GM18951 (cell line): ENCODE data around the gene ITPKA.

Source experiments
- POLR2A ChIP-seq: IDR thresholded peaks from 4 replicates; pipeline ENCODE4 v1.6.1; 2011; ENCODE audit warnings: mild to moderate bottlenecking; ENCODE audit not compliant: insufficient read length, insufficient read depth; ENCODE audit errors: extremely low read depth
- in situ Hi-C: fragments of 300-500 bp; cut with MboI; formaldehyde crosslinking; loops from one replicate; pipeline ENCODE4 v1.12.0; 2022; ENCODE audit warnings: low sequenced_read_pairs, mixed read lengths, inconsistent platforms; ENCODE audit not compliant: unreplicated experiment

Gene ITPKA

DNA sequence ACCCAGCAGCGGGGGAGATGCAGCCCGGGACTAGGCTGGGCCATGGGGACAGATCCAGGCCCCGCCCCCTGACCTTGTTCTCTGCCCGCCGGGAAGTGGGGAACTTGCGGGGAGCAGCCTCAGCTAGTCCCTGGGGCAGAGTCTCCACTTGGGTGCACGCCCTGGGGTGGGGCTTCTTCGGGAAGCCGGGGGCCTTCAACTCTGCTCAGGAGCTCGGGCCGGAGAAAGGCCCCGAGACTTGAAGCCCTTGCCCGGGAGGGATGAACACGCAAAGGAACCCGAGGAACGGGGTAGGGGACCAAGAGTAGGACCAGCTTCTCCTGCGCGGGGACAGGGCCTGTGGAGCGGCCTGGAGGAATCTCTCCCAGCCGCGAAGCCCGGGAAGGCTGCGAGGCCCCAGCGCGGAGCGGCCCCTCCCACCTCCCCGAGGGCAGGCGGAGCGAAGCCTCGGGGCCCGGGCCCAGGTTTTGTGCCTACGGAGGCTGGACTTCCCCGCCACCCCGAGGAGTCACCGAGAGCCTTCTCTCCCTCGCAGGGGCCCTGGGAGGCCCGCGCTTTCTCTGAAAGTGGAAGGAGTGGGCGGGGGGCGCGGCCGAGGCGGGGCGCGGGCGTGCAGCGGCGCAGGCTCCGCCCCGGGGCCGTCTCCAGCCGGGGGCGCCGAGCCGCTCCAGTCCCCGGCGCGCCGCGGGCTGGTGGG lies at the start of gene ITPKA:
Gene ITPKA (plus strand): TSS at position 670 of the 697 bp plus-strand sequence. CDS start 54 bp downstream, outside the sequence.
- peak; percentile 73 for TF ChIP-seq POLR2A
- in situ Hi-C loops = no loop called here

DNA sequence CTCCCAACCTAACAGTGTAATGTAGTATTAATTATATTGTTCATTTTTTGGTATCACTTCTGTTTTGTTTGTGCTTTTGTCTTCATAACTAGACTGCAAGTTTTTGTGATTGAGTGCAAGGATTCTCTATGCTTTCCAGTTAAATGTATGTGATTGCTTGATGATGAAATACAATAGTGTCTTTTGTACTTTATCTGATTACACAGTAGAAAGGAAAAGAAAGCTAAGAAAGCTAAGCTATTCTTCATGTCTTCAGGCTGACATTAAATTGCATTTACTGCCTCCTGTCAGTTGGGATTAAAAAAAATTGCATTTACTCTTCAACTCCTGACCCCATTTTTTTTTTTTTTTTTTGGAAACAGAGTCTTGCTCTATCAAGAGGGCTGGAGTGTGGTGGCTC lies 48.3 kb upstream of the ITPKA start:
- in situ Hi-C loops = no loop called here
- TF ChIP-seq POLR2A = no peak

DNA sequence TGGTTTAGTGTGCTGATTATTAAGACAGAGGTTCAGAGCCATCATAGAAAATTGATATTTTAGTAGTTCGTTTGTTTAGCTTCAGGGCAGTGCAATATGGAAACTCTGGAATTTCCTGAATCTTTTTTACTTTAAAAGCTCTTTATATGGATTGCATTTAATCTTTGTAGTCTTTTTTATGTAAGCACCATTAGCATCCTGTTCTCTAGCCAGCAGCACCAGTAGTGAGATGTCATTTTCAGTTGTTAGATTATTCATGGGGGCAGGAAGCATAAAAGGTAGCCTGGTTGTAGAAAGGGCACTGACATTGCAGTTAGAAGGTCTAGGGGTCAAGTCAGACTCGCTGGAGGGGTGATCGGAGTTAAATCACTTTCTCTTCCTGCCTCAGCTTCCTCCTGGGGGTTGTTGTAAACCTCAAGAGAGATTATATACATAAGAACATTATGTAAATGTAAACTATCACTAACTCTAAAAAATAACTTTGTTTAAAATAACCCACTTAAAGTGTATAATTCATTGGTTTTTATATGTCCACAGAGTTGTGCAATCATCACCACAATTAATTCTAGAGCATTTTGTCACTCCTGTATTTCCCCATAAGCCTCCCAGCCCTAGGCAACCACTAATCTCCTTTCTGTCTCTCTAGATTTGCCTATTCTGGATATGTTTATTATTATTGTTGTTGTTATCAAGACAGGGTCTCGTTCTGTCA lies 31.4 kb upstream of the ITPKA start:
- in situ Hi-C loops = loop anchor here (10.0 kb wide), 1 partner anchor 353 kb away; no protein-coding TSS in a partner anchor
- TF ChIP-seq POLR2A = no peak

DNA sequence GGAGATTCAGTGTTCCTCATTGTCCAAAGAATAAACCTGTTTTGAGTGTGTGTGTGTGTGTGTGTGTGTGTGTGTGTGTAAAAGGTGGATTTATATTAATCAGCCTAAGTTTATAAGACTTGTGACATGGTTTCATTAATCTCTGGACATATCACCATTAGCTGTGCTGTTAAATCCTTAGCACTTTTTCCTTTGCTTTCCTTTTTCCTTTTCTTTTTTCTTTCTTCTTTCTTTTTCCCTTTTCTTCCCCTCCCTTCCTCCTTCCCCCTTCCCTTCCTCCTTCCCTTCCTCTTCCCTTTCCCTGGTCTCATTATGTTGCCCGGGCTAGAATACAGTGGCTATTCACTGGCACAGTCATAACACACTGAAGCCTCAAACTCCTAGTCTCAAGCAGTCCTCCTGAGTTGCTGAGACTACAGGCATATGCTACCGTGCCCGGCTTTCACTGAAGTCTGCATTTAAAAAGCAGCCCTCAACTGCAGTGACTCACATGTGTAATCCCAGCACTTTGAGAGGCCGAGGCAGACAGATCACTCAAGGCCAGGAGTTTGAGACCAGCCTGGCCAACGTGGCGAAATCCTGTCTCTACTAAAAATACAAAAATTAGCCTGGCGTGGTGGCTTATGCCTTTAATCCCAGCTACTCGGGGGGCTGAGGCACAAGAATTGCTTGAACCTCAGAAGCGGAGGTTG lies 28.6 kb upstream of the ITPKA start:
- no peak for TF ChIP-seq POLR2A
- in situ Hi-C loops = loop anchor here (10.0 kb wide), 1 partner anchor 350 kb away; no protein-coding TSS in a partner anchor

DNA sequence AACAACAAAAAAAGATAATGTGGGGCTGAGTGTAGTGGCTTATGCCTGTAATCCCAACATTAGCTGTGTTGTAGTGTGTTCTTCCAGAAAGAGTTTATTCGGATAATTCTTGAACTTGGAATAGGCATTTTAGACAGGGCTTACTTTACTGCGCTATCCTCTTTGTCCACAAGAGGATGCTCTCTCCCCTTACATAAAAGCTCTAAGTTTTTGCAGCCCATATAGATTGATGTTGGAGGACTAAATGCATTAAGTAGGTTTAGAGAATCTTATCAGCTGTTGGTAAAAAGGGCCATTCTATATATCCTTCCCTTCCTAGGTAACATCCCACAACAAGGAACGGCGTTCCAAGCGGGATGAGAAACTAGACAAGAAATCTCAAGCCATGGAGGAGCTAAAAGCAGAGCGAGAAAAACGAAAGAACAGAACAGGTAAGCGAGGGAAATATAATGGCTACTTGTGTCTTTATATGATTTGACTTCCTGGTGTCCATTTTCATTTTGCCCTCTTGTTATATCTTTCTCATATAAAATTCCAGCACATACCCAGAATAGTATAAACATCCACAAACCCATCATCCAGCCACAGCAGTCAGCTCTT lies 27.8 kb upstream of the ITPKA start:
- no peak for TF ChIP-seq POLR2A
- in situ Hi-C loops = loop anchor here (10.0 kb wide), 1 partner anchor 349 kb away; no protein-coding TSS in a partner anchor

DNA sequence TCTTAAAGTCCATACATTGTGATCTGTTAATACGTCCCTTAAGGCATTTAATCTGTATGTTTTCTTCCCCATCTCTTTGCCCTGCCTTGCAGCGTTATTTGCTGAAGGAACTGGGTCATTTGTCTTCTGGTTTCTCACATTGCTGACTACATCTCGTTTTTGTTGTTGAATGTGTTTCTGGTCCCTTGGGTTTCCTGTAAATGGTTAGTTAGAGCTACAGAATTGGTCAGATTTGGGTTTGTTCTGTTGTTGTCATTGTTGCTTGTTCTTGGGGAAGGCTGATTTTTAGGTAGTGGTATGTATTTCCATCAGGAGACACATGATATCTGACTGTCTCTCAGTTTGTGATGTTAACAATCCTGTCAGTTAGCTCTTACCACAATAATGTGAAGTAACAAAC lies 27.0 kb upstream of the ITPKA start:
- in situ Hi-C loops = loop anchor here (10.0 kb wide), 1 partner anchor 348 kb away; no protein-coding TSS in a partner anchor
- TF ChIP-seq POLR2A = no peak

DNA sequence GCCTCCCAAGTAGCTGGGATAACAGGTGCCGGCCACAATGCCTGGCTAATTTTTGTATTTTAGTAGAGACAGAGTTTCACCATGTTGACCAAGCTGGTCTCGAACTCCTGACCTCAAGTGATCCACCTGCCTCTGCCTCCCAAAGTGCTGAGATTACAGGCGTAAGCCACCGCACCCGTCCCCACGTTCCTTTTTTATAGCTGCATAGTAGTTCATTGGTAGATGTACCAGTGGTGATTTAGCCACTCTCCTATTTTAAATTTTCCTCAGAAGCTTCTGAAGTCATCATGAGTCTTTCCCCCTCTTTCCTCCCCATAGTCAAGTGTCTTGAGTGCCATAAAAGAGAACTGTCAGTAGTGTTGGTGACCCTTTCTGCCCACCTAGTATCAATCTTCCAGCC lies 24.0 kb upstream of the ITPKA start:
- in situ Hi-C loops = loop anchor here (10.0 kb wide), 1 partner anchor 345 kb away; no protein-coding TSS in a partner anchor

DNA sequence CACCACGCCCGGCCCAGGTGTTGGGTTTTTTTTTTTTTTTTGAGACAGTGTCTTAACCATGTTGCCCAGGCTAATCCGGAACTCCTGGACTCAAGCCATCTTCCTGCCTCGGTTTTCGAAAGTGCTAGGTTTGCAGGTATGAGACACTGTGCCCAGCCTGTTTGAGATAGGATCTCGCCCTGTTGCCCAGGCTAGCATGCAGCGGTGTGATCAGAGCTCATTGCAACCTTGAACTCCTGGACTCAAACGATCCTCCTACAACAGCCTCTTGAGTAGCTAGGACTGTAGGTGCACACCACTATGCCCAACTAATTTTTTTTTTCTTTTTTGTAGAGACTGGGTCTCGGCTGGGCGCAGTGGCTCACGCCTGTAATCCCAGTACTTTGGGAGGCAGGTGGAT lies 20.3 kb upstream of the ITPKA start:
- in situ Hi-C loops = no loop called here
- TF ChIP-seq POLR2A = no peak

DNA sequence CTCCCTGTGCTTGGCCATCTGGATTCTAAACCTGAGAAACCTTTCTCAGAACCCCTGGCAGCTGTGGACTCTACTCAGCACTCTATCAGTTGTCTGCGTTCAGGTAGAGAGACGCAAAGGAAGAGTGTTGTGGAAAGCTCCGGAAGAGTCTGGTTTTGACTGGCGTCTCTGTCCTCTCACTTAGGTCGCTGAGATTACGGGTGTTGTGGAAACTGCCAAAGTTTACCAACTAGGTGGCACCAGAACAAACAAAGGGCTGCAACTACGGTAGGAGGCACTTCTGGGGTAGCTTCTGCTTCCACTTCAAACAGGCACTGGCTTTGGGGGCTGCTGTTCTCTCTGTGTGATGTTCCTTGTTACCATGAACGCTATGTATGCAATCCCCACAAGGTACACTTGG lies 19.2 kb upstream of the ITPKA start:
- in situ Hi-C loops = no loop called here
- no peak for TF ChIP-seq POLR2A

DNA sequence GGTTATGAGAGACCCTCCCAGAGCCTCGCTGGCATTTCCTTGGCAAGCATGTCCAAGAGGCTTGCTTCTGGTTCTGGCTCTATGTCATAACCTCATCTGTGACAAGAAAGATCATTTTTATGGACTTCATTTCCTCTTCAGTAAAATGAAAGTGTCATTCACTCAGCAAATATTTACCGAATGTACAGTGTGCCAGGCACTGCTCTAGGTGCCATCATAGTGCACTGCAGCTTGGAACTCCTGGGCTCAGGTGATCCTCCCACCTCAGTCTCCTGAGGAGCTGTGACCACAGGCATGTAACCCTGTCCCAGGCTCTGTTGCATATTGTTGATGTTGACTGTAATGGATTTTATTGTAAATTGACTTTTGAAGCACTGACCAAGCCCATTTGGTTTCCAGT lies 18.7 kb upstream of the ITPKA start:
- TF ChIP-seq POLR2A = no peak
- in situ Hi-C loops = no loop called here

DNA sequence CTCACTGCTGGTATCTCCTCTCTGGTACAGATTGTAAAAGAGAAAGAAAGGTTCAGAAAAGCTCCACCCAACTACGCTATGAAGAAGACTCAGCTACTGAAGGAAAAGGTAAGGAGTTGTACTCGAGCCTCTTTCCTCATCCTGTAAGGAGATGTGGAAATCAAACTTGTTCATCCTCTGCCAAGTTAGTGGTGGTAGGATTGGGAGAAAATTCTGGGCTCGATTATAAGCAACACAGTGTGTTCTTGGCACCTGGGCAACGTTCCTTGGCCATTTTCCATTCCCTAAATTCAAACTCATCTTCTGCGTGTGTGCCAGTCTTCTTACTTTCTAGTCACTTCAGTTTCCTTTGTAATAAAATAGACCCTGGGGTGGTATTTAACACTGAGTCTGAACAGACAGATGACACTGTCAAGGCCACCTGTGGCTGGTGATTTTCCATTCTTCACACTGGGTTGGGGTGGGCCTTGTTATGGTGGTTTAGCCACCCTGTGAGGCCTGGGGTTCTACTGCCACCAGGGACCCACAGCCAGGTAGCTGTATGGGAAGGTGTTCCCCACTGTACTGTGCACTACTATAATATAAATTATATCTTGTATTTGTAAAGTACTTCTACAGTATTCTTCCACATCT lies 17.1 kb upstream of the ITPKA start:
- in situ Hi-C loops = no loop called here
- TF ChIP-seq POLR2A = no peak

DNA sequence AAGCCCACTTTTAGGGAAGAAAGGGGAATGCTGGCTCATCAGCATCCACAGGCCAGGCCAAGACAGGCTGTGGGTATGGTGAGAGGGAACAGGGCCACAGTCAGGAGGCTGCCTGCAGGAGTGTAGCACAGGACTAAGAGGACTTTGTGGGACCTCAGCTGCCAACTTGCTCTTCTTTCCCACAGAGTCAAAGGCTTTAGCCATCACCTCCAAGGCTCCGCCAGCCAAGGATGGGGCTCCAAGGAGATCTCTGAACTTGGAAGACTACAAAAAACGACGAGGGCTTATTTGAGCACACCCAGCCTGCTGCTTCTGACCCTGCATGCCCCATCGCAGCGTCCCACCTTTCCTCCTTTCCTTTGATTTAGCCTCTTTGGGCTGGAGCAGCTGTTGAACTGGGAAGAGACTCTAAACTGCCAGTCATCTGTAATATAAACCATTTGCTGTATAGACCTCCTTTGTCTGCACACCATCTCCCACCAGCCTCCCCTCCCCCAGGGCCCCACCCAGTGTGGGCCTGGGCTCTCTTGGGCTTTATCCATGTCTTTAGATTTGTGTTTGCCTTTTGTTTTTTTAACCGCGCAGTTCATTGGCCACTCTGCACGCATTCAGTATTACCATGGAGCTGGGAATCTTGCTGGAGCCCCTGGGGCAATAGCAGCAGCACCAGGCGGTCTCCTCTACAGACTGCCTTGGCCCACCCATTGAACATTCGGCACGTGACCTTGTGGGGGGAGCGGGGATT lies 13.1 kb upstream of the ITPKA start:
- in situ Hi-C loops = no loop called here
- TF ChIP-seq POLR2A = no peak

DNA sequence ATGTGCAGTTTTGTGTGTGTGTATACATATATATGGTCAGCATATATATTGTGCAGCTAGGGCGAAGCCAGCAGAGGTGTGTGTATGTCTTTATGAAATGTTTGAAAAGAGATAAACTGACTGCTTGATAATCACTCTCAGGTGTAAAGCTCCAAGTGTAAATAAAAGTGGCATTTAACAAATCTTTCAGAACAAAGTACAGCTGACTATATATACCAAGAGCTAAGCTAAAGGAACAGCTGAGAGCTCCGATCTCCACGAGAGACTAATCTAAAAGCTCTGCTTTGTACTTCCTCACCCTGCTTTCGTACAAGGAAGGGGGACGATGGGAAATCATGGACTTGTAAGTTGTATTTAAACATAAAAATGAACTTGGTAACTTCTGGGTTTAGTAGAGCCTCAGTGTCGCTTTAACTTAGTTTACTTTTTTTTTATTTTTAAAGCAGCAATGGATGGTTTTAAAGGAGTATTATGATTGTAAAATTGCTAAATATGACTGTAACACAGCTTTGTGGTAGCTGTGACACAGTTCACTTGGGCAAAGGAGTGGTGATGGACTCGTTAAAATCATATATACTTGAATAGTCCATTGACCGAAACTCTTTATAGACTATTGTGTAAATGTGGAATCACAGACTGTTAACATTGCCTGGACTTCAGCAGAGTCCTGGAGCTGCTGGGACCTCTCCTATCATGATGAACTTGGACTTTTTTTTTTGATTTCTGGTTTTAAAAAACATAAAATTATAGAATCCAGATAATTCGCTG lies 11.4 kb upstream of the ITPKA start:
- no peak for TF ChIP-seq POLR2A
- in situ Hi-C loops = no loop called here
